CD4-positive, alpha-beta T cell treated with Interleukin-15 for 1 hour (primary cell): ENCODE measurements around the gene CRYL1.

Source experiments
- DNase-seq: peaks from one replicate; pipeline ENCODE4 v3.0.0-alpha.2; 2020

CRYL1 gene

DNA sequence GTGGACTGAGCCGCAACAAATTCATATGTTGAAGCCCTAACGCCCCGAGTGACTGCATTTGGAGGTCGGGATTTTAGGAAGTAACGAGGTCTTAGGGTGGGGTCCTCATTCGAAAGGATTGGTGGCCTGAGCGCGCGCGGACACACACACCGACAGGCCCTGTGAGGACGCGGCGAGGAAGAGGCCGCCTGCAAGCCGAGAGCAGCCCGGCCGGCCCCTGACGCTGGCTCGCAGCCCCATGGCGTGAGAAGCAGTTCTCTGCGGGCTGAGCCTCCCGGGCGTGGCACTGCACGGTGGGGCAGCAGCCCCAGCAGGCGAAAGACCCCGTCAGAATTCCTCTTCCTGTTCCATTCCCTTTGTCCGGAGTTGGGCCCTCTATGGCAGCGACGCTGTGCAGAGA, 131.2 kb downstream of the CRYL1 start:
- DNase-seq: no peak

DNA sequence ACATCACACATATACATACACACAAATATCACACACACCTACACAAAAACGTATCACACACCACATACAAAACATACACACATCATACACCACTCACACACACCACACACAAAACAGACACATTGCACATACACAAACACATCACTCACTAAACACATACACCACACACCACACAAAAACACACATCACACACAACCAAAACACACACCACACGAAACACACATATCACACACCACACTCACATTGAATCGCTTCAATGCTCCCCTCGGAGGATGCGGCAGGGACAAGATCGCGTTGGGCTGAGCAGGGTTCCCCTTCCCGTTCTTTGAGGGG, 131.5 kb downstream of the CRYL1 start:
- DNase-seq: no peak

DNA sequence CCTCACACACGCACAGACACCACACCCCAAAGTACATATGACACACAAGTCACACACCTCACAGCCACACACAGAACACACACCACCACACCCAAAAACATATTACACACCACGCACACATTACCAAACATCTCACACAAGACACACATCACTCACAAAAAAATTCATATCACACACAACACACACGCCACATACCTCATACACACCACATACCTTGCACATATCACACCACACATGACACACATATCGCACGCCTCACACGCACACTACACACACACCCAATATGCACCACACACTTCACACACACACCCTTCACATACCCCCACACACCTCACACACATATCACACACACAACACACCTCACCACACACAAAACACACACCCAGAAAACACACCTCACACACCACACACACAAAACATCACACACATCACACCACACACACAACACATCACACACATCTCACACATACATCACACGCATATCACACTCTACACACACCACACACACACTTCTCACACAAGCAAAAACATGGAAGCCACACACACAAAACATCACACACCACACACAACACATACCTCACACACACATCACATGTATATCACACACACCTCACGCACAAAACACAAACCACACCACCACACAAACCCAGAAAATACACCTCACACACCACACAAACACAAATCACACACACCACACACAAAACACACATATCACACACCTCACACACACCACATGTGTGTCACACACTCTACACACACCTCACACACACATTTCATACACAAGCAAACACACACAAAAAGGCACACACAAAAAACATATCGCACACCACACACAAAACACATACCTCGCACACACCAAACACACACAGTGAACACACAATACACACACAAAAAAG, 132.1 kb downstream of the CRYL1 start:
- no peak for DNase-seq

DNA sequence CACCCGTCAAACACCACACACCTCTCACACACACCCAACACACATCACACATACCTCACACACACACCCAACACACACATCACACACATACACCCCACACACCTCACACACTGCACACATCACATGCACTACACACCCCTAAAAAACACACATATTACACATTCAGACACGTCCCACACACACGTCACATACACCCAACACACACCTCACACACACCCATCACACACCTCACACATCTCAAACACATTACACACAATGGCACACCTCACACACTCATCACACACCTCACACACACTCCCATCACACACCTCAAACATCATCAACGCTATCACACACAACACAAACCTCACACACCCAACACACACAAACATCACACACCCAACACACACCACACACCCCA, 133.1 kb downstream of the CRYL1 start:
- DNase-seq: no peak

GRCh38 chr13:20391597-20392452, 133.8 kb downstream of the CRYL1 start:
- DNase-seq: no peak

DNA sequence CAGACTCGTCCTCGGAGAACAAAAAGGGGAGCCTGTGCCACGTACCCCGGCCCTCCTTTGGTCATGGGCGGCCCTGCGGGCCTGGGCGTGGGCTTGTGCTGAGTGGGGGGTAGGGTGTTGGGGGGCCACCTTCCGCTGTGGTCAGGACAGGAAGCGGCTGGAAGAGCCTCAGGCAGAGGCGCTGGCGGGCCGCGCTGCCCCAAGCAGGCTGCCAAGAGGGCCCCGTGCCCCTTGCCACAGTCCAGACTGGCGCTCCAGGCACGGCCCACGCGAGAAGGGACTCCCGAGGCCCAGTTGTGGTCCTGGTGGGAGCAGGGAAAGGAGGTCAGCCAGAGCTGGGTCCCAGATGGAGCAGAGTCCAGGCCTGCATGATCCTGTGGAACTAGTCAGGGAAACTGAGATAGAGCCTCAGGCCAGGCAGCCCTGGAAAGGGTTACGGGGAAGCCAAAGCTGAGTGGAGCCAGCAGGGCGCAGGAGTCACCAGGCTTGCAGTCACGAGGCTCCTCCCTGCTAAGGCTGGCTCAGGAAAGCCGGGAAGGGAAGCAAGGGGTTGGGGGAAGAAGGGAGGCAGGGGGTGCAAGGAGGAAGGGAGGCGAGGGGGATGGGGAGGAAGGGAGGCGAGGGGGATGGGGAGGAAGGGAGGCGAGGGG, 135.0 kb downstream of the CRYL1 start:
- DNase-seq: no peak

GRCh38 chr13:20389696-20390525, 135.7 kb downstream of the CRYL1 start:
- no peak for DNase-seq

DNA sequence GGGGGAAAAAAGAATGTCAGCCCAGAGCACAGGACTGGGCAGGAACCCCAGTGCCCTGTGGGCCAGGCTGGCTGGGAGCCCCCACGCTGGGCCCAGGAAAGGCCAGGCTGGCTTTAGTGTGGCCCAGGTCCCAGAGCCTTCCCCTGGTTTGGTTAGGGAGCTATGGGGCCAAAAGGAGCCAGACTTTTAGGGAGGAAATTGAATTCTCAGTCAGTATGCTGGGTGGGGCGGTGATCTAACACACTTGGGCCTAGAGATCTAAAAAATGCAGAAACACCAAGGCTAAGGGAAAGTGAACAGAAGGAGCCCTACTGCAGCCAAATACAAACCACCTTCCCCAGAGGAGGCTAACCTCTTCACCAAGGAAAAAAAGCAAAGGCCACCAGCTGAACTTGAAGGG, 137.5 kb downstream of the CRYL1 start:
- no peak for DNase-seq

- DNase-seq: no peak
These were observed 138.2 kb downstream of the CRYL1 start for GRCh38 chr13:20387441-20387971.

GRCh38 chr13:20387006-20387405, 138.7 kb downstream of the CRYL1 start:
- no peak for DNase-seq

- no peak for DNase-seq
These were observed 142.6 kb downstream of the CRYL1 start for GRCh38 chr13:20383058-20383457.

DNA sequence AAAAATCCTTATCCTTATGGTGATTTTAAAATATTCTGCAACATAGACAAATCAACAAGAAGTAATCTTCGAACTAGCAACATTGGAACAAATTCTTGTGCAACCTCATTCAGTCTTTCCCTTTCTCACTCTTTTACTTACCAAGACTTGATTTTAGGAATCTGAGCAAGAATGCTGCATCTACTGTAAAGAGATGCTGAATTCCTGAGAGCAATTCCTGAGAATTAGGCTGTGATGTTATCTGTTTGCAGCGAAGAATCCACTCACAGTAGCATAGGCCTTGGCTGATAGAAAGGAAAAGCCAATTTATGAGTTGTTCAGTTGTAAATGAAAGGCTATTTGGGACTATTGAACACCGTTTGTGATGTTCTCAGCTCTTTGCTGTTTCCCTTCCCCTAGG, 144.3 kb downstream of the CRYL1 start:
- no peak for DNase-seq

DNA sequence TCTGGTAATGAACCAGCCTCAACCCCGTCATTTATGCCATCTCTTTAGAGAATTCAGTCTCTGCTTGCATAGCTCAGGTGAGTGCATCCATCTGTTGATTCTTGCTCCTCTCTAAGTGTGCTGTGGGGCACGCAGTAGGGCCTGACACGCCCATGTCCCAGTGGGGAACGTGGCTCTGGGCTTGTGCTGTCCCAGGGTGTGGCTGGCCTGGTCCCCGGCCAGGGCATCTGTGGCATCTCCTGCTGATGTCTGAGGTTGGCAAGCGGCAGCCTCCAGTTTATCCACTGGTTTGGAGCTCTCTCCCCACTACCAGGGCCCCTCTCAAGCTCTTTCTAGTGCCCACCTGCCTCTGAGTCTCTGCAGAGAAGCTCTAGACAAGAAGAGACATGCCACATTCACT, 146.9 kb downstream of the CRYL1 start:
- DNase-seq: no peak

DNA sequence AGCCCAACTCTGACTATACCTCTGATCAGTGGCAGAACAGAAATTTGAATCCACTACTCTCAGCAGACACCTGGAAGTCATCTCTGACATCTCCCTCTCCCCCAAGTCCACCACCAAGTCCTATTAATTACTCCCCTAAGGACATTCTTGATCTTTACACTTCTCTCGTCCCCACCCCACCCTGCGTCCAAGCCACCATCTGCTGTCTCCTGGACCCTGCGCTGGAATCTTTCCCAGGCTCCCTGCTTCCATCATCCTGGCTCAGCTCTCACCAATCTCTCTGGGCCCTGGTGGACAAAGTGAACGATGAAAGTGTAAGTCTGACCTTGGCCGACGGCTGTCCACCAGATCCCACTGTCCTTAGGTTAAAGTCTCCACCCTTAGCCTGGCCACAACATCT, 147.9 kb downstream of the CRYL1 start:
- no peak for DNase-seq

- no peak for DNase-seq
These were observed 149.8 kb downstream of the CRYL1 start for GRCh38 chr13:20375871-20376270.

GRCh38 chr13:20373861-20374260, 151.8 kb downstream of the CRYL1 start:
- DNase-seq: no peak

GRCh38 chr13:20371825-20372224, 153.8 kb downstream of the CRYL1 start:
- DNase-seq: no peak

GRCh38 chr13:20370815-20371421, 154.7 kb downstream of the CRYL1 start:
- DNase-seq: no peak

GRCh38 chr13:20369886-20370361, 155.7 kb downstream of the CRYL1 start:
- no peak for DNase-seq

DNA sequence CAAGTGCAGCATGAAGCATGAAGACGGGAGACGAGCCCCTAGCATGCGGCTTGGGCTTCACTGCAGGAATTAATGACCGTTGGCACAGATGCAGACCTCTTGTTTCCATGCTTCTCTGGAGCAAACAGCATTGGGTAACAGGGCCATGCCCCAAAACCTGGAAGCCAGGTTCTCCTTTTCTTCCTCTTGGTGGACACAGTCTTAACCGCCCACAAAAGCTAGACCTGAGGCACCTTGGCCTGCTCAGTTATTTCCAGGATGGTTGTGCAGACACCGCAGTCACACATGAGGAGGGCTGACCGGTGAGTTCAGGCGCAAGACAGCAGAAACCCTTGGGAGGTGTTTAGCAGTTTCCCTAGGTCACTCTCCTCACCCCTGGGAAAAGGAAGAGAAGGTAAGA, 159.6 kb downstream of the CRYL1 start:
- DNase-seq: no peak

- no peak for DNase-seq
These were observed 162.1 kb downstream of the CRYL1 start for GRCh38 chr13:20363603-20364002.

DNA sequence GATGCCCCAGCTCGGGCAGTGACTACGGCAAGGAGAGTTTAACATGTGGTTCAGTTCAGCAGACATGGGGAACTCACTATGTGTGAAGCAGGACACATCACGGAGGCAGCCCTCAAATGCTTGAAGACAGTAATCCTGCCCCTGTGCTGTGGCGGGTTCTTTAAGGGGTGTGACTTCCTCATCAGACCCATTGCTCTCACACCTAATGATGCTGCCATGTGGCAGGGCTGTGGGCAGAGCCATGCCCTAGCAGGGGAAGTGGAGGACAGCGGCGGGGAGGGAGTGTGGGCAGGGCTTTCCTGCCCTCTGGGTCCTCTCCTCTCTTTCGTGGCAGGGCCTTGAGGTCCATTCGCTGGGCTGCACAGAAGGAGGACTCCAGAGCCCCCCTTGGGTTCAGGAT, 162.5 kb downstream of the CRYL1 start:
- DNase-seq: no peak
